HCT116 (cell line): ENCODE data around the gene SLC25A29. TPM values are rescaled to one million over a fixed set of nuclear protein-coding genes. Genes with fewer than 3 reads are reported as not detected.

Experiments used
- ATAC-seq: fragments of 200-7000 bp; cut with Tn5 transposase; 2 replicates; pipeline ENCODE4 v1.9.1; 2020; ENCODE audit warnings: mild to moderate bottlenecking, moderate library complexity
- BruUV-seq: library from RNA; stranded (reverse); fragments of 400-500 nt; replicated peaks from 2 replicates; lab custom pipeline; 2021; lab: Mats Ljungman, UMichigan
- CTCF ChIA-PET: fragments of 300-600 bp; sonication (Branson Sonifier 250); formaldehyde crosslinking; loops from one replicate; lab custom pipeline; 2021; ENCODE audit warnings: antibody characterized with exemption; lab: Charles Lee
- POLR2A ChIA-PET: fragments of 300-600, 350-600 bp; sonication (Branson Sonifier 250); formaldehyde crosslinking; loops from one replicate; lab custom pipeline; 2021; ENCODE audit warnings: antibody characterized with exemption; lab: Charles Lee
- RAD21 ChIA-PET, 2 experiments: fragments of 300-600 bp; sonication (Branson Sonifier 250); formaldehyde crosslinking; loops; one replicate each; lab custom pipeline; 2023; ENCODE audit warnings: low total read pairs in 2 of 2; ENCODE audit not compliant: uncharacterized antibody in 2 of 2, unreplicated experiment in 2 of 2, low non-redundant PET in 1 of 2; lab: Charles Lee
- DNase-seq: peaks from one replicate; pipeline ENCODE4 v3.0.0-alpha.2; 2010; ENCODE audit warnings: low read depth, low spot score
- H2AFZ ChIP-seq: fragments of 200-600 bp; shearing (Covaris generic), sonication (generic); 2 replicates; pipeline ENCODE4 v1.6.1; 2017; ENCODE audit warnings: low read depth, mixed run types, mixed read lengths, antibody characterized with exemption, low read length; ENCODE audit not compliant: poor library complexity, severe bottlenecking
- H3K27ac ChIP-seq: 2 replicates; pipeline ENCODE4 v1.5.1; 2012; ENCODE audit warnings: low read depth, low read length
- H3K27me3 ChIP-seq: fragments of 200-600 bp; sonication (generic); 2 replicates; pipeline ENCODE4 v1.6.1; 2016; ENCODE audit warnings: mixed run types, low read length, mixed read lengths; ENCODE audit not compliant: insufficient read depth
- H3K36me3 ChIP-seq, 2 experiments: fragments of 200-500 bp in 1 of 2; fragments of 200-600 bp in 1 of 2; sonication (Bioruptor generic) in 1 of 2; sonication (generic) in 1 of 2; 2 replicates each; pipeline versions ENCODE4 v1.5.1 to v1.6.1; 2014 to 2016; ENCODE audit warnings: low read length in 2 of 2, inconsistent platforms in 1 of 2, mixed read lengths in 1 of 2, mixed run types in 1 of 2; ENCODE audit not compliant: insufficient read depth in 2 of 2, control insufficient read depth in 1 of 2
- H3K4me1 ChIP-seq, 2 experiments: fragments of 200-600 bp in 1 of 2; sonication (generic) in 1 of 2; 2 replicates each; pipeline versions ENCODE4 v1.5.1 to v1.6.1; 2012 to 2017; ENCODE audit warnings: low read length in 2 of 2, inconsistent platforms in 1 of 2, mild to moderate bottlenecking in 1 of 2, mixed read lengths in 1 of 2, mixed run types in 1 of 2, moderate library complexity in 1 of 2; ENCODE audit not compliant: insufficient read depth in 2 of 2, control insufficient read depth in 1 of 2
- H3K4me2 ChIP-seq: fragments of 200-600 bp; sonication (generic); 2 replicates; pipeline ENCODE4 v1.6.1; 2017; ENCODE audit warnings: mixed run types, low read length, mixed read lengths
- H3K4me3 ChIP-seq, 2 experiments: fragments of 200-600 bp in 1 of 2; sonication (generic) in 1 of 2; replicated peaks in 1 of 2; 2 replicates each; pipeline ENCODE4 v1.5.1; 2011 to 2016; ENCODE audit warnings: low read length in 2 of 2, control low read depth in 1 of 2, low read depth in 1 of 2, mild to moderate bottlenecking in 1 of 2, mixed read lengths in 1 of 2, mixed run types in 1 of 2
- H3K79me2 ChIP-seq: fragments of 200-600 bp; sonication (generic); 2 replicates; pipeline ENCODE4 v1.6.1; 2017; ENCODE audit warnings: mild to moderate bottlenecking, mixed run types, low read length, moderate library complexity, mixed read lengths; ENCODE audit not compliant: insufficient read depth
- H3K9ac ChIP-seq: fragments of 200-600 bp; sonication (generic); 2 replicates; pipeline ENCODE4 v1.6.1; 2016; ENCODE audit warnings: low read length, mixed read lengths
- H3K9me2 ChIP-seq: fragments of 200-600 bp; sonication (generic), shearing (Covaris generic); 2 replicates; pipeline ENCODE4 v1.6.1; 2017; ENCODE audit warnings: mixed run types, mild to moderate bottlenecking, moderate library complexity; ENCODE audit not compliant: insufficient read depth
- H3K9me3 ChIP-seq, 2 experiments: fragments of 200-500 bp in 1 of 2; fragments of 200-600 bp in 1 of 2; sonication (Bioruptor generic) in 1 of 2; sonication (generic) in 1 of 2; 2 replicates each; pipeline ENCODE4 v1.6.1; 2014 to 2017; ENCODE audit warnings: low read length in 2 of 2, mixed read lengths in 2 of 2, inconsistent platforms in 1 of 2, low read depth in 1 of 2, mild to moderate bottlenecking in 1 of 2, mixed run types in 1 of 2, moderate library complexity in 1 of 2; ENCODE audit not compliant: control insufficient read depth in 1 of 2, insufficient read depth in 1 of 2
- H4K20me1 ChIP-seq: fragments of 200-600 bp; sonication (generic), shearing (Covaris generic); 2 replicates; pipeline ENCODE4 v1.6.1; 2017; ENCODE audit warnings: mixed run types, mild to moderate bottlenecking, moderate library complexity; ENCODE audit not compliant: insufficient read depth
- CEBPB ChIP-seq: IDR thresholded peaks from 2 replicates; pipeline ENCODE4 v1.6.1; 2012; ENCODE audit warnings: low read depth
- ELF1 ChIP-seq: IDR thresholded peaks from 2 replicates; pipeline ENCODE4 v1.6.1; 2012; ENCODE audit warnings: low read depth, borderline replicate concordance
- EZH2 ChIP-seq: fragments of 200-600 bp; sonication (generic); IDR thresholded peaks from 2 replicates; pipeline ENCODE4 v1.6.1; 2017; ENCODE audit warnings: antibody characterized with exemption, mixed run types
- POLR2AphosphoS5 ChIP-seq: IDR thresholded peaks from 2 replicates; pipeline ENCODE4 v1.6.1; 2011; ENCODE audit warnings: mild to moderate bottlenecking, low read depth, low read length, moderate library complexity
- SP1 ChIP-seq: IDR thresholded peaks from 2 replicates; pipeline ENCODE4 v1.6.1; 2012; ENCODE audit warnings: low read depth
- TCF7L2 ChIP-seq: IDR thresholded peaks from 2 replicates; pipeline ENCODE4 v1.7.0; 2011; ENCODE audit warnings: borderline replicate concordance, inconsistent platforms; ENCODE audit not compliant: insufficient read depth, insufficient read length; ENCODE audit errors: extremely low read depth
- YY1 ChIP-seq: IDR thresholded peaks from 2 replicates; pipeline ENCODE4 v1.6.1; 2011; ENCODE audit warnings: low read length, low read depth, moderate library complexity, mild to moderate bottlenecking; ENCODE audit not compliant: insufficient replicate concordance; ENCODE audit errors: extremely low read depth
- ZNF274 ChIP-seq: fragments of 200-500 bp; sonication (Bioruptor generic); IDR thresholded peaks from 2 replicates; pipeline ENCODE4 v1.6.1; 2014; ENCODE audit warnings: mild to moderate bottlenecking, low read depth, low read length, inconsistent platforms
- intact Hi-C: fragments of 100-400 bp; cut with micrococcal nuclease; formaldehyde crosslinking; loops from 2 replicates; pipeline ENCODE4 v1.10.0; 2022
- total RNA-seq: library from RNA; stranded (reverse); gene quantifications from one replicate; pipeline ENCODE4 v1.2.1, GENCODE V29; 2021; ENCODE audit not compliant: unreplicated experiment
- TF ChIP-seq, protein P1 (sequence below), 3 experiments: fragments of 200-600 bp in 1 of 3; sonication (generic) in 1 of 3; IDR thresholded peaks in 2 of 3; conservative IDR thresholded peaks in 1 of 3; 2 replicates each; pipeline ENCODE4 v1.5.1; 2012 to 2017; ENCODE audit warnings: low read depth in 2 of 3, low read length in 2 of 3, antibody characterized with exemption in 1 of 3, borderline replicate concordance in 1 of 3, control low read depth in 1 of 3, mild to moderate bottlenecking in 1 of 3, mixed read lengths in 1 of 3, mixed run types in 1 of 3, moderate library complexity in 1 of 3; ENCODE audit not compliant: insufficient read depth in 1 of 3
- TF ChIP-seq, protein P2 (sequence below): IDR thresholded peaks from 2 replicates; pipeline ENCODE4 v1.6.1; 2012

Gene SLC25A29
- total RNA-seq, 1 experiment from 2014 or later, result 38.7 TPM

DNA sequence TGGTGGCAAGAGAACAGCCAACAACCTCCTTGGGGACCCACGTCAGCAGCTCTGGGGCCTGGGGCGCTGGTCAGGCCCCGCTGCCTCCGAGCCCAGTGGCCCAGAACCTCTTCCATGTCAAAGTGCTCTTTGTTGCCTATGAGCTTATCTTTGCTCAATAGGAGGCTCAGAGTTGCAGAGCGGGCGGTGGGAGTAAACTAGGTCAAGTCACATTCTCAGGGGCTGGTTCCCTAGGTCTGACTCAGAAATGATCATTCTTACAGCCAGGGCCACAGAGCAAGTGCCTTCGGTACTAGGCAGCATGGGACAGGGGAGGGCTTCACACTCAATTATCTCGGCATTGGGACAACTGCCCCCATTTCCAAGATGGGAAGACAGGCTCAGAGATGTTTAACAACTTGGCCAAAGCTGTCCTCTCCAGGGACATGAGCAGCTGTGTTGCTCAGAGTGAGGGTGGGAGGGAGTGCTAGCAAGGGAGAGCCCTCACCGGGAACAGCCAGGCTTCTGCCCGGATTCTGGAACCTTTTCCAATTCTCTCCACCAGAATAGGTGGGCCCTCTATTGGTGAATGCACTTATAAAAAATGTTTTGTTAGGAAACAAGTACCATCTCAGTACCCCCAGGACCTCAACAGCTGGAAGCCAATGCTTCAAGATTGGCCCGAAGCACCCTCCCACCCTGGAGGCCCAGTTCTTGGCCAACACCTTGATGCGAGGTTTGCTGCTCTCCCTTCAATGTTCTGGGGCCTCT lies 11.9 kb downstream of the SLC25A29 start:
- no peaks in the 10 kb centered on the region for H3K4me1 ChIP-seq
- no peak overlapping the region for H2AFZ ChIP-seq
- H4K20me1 ChIP-seq, result no peaks in the 10 kb centered on the region
- ChIA-PET CTCF (interaction anchor here (3.8 kb wide), 1 partner anchor 9 kb away, joined by 19 read pairs; no protein-coding TSS in a partner anchor), RAD21 (no interaction called here), POLR2A (no interaction called here)
- no peaks in the 10 kb centered on the region for H3K9me2 ChIP-seq
- peaks cover 0 to 3% of the 10 kb centered on the region in 2 experiments; a peak in 1 of 4 replicates for H3K36me3 ChIP-seq
- TF ChIP-seq TCF7L2, result no peak
- TF ChIP-seq ELF1, result no peak
- TF ChIP-seq POLR2AphosphoS5, result no peak
- TF ChIP-seq, protein P1, sequence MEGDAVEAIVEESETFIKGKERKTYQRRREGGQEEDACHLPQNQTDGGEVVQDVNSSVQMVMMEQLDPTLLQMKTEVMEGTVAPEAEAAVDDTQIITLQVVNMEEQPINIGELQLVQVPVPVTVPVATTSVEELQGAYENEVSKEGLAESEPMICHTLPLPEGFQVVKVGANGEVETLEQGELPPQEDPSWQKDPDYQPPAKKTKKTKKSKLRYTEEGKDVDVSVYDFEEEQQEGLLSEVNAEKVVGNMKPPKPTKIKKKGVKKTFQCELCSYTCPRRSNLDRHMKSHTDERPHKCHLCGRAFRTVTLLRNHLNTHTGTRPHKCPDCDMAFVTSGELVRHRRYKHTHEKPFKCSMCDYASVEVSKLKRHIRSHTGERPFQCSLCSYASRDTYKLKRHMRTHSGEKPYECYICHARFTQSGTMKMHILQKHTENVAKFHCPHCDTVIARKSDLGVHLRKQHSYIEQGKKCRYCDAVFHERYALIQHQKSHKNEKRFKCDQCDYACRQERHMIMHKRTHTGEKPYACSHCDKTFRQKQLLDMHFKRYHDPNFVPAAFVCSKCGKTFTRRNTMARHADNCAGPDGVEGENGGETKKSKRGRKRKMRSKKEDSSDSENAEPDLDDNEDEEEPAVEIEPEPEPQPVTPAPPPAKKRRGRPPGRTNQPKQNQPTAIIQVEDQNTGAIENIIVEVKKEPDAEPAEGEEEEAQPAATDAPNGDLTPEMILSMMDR (IDR thresholded peaks at IDR 0.05 in 2 of 3, conservative IDR thresholded peaks at IDR 0.05 in 1 of 3; ENCODE audit: borderline replicate concordance in 1 of 3, insufficient read depth in 1 of 3, low read depth in 2 of 3, low read length in 2 of 3), result no peak
- no peak for TF ChIP-seq CEBPB
- TF ChIP-seq, protein P2, sequence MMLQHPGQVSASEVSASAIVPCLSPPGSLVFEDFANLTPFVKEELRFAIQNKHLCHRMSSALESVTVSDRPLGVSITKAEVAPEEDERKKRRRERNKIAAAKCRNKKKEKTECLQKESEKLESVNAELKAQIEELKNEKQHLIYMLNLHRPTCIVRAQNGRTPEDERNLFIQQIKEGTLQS, result no peak
- no peak for TF ChIP-seq EZH2
- no peak for TF ChIP-seq ZNF274
- TF ChIP-seq YY1, result no peak
- TF ChIP-seq SP1, result no peak
- H3K79me2 ChIP-seq, result no peaks in the 10 kb centered on the region
- no peak overlapping the region for H3K4me2 ChIP-seq
- no peaks in the 10 kb centered on the region for H3K27me3 ChIP-seq
- no TSS peak for BruUV-seq
- no peak for ATAC-seq
- H3K9me3 ChIP-seq, result no peaks in the 10 kb centered on the region
- H3K4me3 ChIP-seq, result no peak overlapping the region
- no peak overlapping the region for H3K27ac ChIP-seq
- intact Hi-C loops, result no loop called here
- H3K9ac ChIP-seq, result no peak overlapping the region
- no peak for DNase-seq
